HG03571 (cell line): ENCODE data around the gene CNNM2.
"Not testable (repeated sequence)": the region's sequence is repeated elsewhere in the genome, so short reads cannot be mapped to it uniquely, and the experiment has no call there.

Experiments used
- ATAC-seq: cut with Tn5 transposase; IDR thresholded peaks from one replicate; pipeline ENCODE4 v1.9.1; 2021; ENCODE audit not compliant: unreplicated experiment

CNNM2 gene

GRCh38 chr10:102923601-102924000, 5.5 kb downstream of the CNNM2 start:
- no peak for ATAC-seq

GRCh38 chr10:102926842-102927241, 8.7 kb downstream of the CNNM2 start:
- ATAC-seq: no peak

GRCh38 chr10:102927311-102928010, 9.4 kb downstream of the CNNM2 start:
- ATAC-seq: no peak

DNA sequence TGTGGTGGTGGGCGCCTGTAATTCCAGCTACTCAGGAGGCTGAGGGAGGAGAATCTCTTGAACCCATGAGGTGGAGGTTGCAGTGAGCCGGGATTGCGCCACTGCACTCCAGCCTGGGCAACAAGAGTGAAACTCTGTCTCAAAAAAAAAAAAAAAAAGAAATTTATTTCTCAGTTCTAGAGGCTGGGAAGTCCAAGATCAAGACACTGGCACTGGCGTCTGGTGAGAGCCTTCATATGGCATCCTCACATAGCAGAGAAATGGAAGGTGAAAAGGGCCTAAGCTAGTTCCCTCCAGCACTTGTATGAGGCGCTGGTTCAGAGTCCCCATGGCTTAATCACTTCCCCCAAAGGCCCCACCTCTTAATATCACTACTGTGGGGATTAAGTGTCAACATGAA, 10.3 kb downstream of the CNNM2 start:
- ATAC-seq: not testable (repeated sequence)

DNA sequence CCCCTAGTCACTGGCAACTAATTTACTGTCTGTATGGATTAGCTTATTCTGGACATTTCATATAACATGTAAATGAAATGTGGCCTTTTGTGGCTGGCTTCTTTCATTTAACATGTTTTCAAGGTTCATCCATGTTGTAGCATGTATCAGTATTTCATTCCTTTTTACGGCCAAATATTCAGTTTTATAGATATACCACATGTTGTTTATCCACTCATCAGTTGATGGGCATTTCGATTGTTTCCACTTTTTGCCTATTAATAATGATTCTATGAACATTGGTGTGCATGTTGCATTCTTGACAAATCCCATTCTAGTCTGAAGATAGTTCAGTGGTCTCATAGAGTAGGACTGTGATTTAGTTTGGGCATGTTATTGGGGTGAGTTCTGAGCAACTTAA, 12.6 kb downstream of the CNNM2 start:
- no peak for ATAC-seq

- ATAC-seq: no peak
Observed at GRCh38 chr10:102931643-102932042, 13.5 kb downstream of the CNNM2 start.

- no peak for ATAC-seq
Observed at GRCh38 chr10:102935505-102935904, 17.4 kb downstream of the CNNM2 start.

GRCh38 chr10:102935939-102936605, 18.0 kb downstream of the CNNM2 start:
- ATAC-seq: no peak

GRCh38 chr10:102941401-102941800, 23.3 kb downstream of the CNNM2 start:
- no peak for ATAC-seq

DNA sequence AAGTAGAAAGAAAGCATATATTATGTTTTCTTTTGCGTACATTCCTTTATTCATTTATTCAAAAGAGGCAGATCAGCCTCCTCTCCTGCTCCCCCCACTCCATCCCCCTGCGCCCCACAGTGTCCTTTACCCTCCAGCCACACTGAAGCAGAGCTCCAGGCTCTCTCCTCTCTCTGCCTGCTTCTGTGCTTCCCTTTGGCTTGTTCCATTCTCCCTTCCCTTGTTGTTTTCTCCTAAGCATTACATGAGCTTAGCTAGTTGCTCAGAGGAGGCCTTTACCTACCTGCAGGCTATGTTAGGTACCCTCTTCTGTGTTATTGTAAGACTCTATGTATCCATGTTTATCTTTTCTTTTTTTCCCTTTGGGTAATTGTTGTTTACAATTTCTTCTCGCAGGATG, 27.4 kb downstream of the CNNM2 start:
- no peak for ATAC-seq

DNA sequence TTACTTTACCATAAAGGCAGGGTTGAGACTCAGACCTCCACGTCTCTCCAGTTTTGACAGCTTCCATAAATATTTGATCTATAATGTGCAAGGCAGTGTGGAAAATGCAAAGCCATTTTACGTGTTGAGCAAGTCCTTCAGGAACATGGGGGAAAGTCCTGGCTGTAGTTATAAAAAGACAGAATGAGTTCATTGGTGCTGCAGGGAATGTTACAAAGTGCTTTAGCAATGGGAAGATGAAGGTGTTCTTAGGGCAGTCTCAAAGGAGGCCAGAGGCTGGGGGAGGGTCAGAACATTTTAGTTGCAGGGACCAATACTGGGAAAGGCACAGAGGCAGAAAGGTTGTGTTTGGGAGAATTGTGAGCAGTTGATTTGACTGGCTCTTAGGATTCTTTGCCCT, 27.9 kb downstream of the CNNM2 start:
- ATAC-seq: no peak

- no peak for ATAC-seq
Observed at GRCh38 chr10:102946992-102947391, 28.9 kb downstream of the CNNM2 start.

- ATAC-seq: no peak
Observed at GRCh38 chr10:102948176-102948575, 30.1 kb downstream of the CNNM2 start.

DNA sequence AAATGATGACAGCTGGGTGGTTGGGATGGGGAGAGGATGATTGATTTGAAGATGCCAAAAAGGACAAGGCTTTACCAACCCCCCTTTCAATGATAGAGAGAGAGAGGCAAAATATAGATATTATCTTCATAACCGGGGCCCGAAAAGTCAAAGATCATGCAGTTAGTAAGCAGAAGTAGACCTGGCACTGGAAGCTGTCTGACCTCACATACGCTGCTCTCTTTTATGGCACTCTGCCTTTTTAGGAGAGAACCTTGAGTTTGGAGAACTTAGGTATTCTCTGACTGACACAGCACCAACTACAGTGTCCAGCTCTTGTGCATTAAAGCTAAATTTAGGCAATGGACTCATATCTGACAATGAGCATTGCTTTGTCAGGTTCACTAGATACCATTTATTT, 30.7 kb downstream of the CNNM2 start:
- no peak for ATAC-seq

DNA sequence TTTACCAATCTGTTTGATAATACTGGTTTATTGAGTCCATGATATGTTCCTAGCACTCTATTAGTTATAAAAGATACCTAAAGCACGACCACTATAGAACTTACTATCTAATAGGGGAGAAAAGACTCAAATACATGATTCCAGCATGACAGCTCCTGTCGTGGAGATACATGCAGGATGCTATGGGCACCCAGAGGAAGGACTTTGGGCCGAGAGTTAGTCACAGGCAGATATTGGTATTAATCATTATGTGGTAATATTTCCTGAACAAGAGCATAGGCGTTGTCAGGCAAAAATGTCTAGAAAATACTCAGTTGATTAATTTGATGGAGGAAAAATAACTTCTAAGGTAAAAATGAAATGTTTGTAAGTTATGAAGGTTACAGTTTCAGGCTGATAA, 31.8 kb downstream of the CNNM2 start:
- no peak for ATAC-seq

GRCh38 chr10:102951316-102951715, 33.2 kb downstream of the CNNM2 start:
- ATAC-seq: no peak

- no peak for ATAC-seq
Observed at GRCh38 chr10:102959360-102959759, 41.3 kb downstream of the CNNM2 start.

DNA sequence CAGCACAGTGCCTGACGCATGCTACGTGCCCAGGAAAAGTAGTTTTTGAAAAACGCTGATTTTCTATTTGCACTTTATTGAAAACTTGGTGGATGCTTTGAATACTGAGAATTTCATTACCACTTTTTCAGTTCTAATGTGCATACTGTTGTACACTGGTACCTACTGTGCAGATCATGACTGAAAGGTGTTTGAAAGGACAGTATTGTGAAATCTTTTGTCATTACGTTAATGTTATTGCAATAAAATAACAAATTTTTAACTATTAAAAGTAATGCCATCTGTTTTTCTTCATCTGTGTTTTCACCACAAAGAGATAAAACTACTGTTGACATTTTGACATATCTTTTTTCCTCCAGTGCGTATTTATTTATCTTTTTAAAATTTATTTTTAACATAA, 42.1 kb downstream of the CNNM2 start:
- no peak for ATAC-seq

DNA sequence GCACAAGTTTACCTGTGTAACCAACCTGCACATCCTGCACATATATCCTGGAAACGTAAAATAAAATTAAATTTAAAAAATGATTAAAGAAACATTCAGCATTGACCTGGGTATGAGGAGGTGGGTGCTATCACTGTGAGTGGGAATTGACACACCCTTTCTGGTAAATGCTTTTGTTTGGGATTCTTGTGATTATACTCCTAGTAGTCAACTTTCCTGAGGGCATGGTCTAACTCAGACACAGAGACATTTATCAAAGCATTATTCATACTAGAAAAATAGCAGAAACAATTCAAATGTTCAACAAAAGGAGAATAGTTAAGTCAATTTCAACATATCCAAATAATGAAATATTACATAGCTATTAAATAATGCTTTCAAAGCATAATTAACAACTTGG, 44.2 kb downstream of the CNNM2 start:
- no peak for ATAC-seq

DNA sequence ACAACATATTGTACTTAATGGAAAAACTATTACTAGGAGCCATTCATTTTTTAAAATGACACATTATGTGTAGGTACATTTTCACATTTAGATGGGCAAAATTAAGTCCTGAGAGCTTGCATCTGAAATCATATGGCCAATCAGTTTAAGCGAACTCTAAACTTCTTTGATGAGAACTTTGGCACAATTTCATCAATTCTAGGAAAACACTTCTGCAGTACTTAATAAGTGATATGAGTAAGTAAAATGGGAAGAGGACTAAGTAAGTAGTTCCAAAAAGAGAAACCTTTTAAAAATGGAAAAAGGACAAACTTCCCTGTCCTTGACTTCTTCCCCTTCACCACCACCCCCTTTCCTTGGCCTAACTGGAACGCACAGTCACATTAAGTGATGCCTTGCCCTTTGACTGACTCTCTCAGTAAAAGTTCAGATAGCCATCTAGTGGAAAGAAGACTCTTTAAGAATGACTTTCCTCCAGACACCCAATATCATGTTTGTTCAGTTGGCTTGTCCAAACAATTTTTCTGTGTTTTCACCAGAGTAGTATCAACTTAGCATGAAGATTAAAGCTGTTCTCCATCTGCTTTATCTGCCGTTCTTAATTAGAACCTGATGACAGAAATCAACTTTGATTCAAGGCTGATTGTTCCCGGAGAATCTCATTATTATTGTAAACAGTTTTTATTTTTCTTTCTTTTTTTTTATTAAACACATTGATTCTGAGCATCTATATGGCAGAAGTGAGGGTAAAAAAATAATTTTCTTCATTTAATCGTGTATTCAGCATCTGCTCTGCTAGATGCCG, 45.1 kb downstream of the CNNM2 start:
- ATAC-seq: no peak

DNA sequence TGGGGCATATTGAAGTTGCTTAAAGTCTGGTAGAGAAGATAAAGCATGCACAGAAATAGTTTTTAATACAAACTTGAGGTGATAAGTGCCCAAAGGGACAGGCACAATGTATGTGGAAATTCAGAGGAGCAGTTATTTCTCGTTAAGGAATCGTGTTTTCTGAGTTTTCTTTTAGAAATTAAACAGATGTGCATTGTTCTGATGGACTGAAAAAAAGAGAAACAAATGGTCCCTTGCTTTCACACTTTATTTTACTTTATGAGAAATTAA, 45.6 kb downstream of the CNNM2 start:
- ATAC-seq: no peak

DNA sequence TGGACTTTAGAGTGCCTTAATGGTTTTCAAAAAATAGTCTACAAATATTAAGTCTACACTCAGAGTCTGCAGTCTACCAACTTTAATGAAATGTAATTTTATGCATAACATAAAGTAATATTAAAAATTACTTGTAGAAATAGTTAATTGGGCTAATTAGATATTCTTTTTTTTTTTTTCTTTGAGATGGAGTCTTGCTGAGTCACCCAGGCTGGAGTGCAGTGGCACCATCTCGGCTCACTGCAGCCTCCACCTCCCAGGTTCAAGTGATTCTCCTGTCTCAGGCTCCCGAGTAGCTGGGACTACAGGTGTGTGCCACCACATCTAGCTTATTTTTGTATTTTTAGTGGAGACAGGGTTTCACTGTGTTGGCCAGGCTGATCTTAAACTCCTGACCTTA, 46.0 kb downstream of the CNNM2 start:
- not testable (repeated sequence) for ATAC-seq
